Measurements from ENCODE around the gene TTLL6. TPM values are rescaled to one million over a fixed set of nuclear protein-coding genes. Genes with fewer than 3 reads are reported as not detected.

Gene TTLL6
- total RNA-seq: under 0.01 TPM in 2 replicates

GRCh38 chr17:48816774-48817590, at the start of gene TTLL6:
TTLL6 (minus strand) TSS chr17:48817229; CDS start chr17:48817072, 157 bp downstream.
- peak; percentile 89 for DNase-seq (ENCODE audit: low read depth)
- H3K4me3 ChIP-seq (ENCODE audit: low read depth, low read length): peak within 1 kb of the TSS; percentile 55
- no peak for TF ChIP-seq CTCF (IDR thresholded peaks at IDR 0.05; ENCODE audit: insufficient read depth, low read depth, low read length)

GRCh38 chr17:48860456-48860855, 43.4 kb upstream of the TTLL6 start:
- DNase-seq (ENCODE audit: low read depth): no peak
- no peak overlapping the region for H3K4me3 ChIP-seq (ENCODE audit: low read depth, low read length)
- no peak for TF ChIP-seq CTCF (IDR thresholded peaks at IDR 0.05; ENCODE audit: insufficient read depth, low read depth, low read length)

- TF ChIP-seq CTCF (IDR thresholded peaks at IDR 0.05; ENCODE audit: insufficient read depth, low read depth, low read length): peak; percentile 43
- H3K4me3 ChIP-seq (ENCODE audit: low read depth, low read length): no peak overlapping the region
- no peak for DNase-seq (ENCODE audit: low read depth)
Observed at GRCh38 chr17:48860034-48860433, 43.0 kb upstream of the TTLL6 start.

GRCh38 chr17:48856122-48856821, 39.2 kb upstream of the TTLL6 start:
- DNase-seq (ENCODE audit: low read depth): no peak
- no peak for TF ChIP-seq CTCF (IDR thresholded peaks at IDR 0.05; ENCODE audit: insufficient read depth, low read depth, low read length)
- no peak overlapping the region for H3K4me3 ChIP-seq (ENCODE audit: low read depth, low read length)

- DNase-seq (ENCODE audit: low read depth): no peak
- TF ChIP-seq CTCF (IDR thresholded peaks at IDR 0.05; ENCODE audit: insufficient read depth, low read depth, low read length): no peak
- no peak overlapping the region for H3K4me3 ChIP-seq (ENCODE audit: low read depth, low read length)
Observed at GRCh38 chr17:48854774-48855476, 37.9 kb upstream of the TTLL6 start.

- no peak for TF ChIP-seq CTCF (IDR thresholded peaks at IDR 0.05; ENCODE audit: insufficient read depth, low read depth, low read length)
- no peak overlapping the region for H3K4me3 ChIP-seq (ENCODE audit: low read depth, low read length)
- no peak for DNase-seq (ENCODE audit: low read depth)
Observed at GRCh38 chr17:48850792-48851323, 33.8 kb upstream of the TTLL6 start.
